NAMALWA (cell line): Measurements from ENCODE around the gene RNF26.
A peak's percentile ranks its signal among the peaks of the same experiment; 100 is the strongest.
"Not testable (repeated sequence)": the region's sequence is repeated elsewhere in the genome, so short reads cannot be mapped to it uniquely, and the experiment has no call there.

ENCODE experiments used
- DNase-seq: peaks from one replicate; pipeline ENCODE4 v3.0.0-alpha.2; 2015; ENCODE audit warnings: low spot score

RNF26 gene

GRCh38 chr11:119371778-119372182 lies 37.5 kb downstream of the RNF26 start:
- DNase-seq: peak; percentile 46

GRCh38 chr11:119372260-119373058 lies 38.1 kb downstream of the RNF26 start:
- DNase-seq: no peak

GRCh38 chr11:119373059-119373920 lies 39.0 kb downstream of the RNF26 start:
- peak; percentile 2 for DNase-seq

GRCh38 chr11:119373921-119374631 lies 39.7 kb downstream of the RNF26 start:
- peak; percentile 62 for DNase-seq

- DNase-seq: no peak
Observed at GRCh38 chr11:119374632-119375336, 40.5 kb downstream of the RNF26 start.

GRCh38 chr11:119375337-119376196 lies 41.2 kb downstream of the RNF26 start:
- DNase-seq: no peak

- DNase-seq: peak; percentile 43
Observed at GRCh38 chr11:119376197-119376847, 42.0 kb downstream of the RNF26 start.

- DNase-seq: no peak
Observed at GRCh38 chr11:119377112-119377901, 43.0 kb downstream of the RNF26 start.

GRCh38 chr11:119377961-119378667 lies 43.8 kb downstream of the RNF26 start:
- no peak for DNase-seq

GRCh38 chr11:119378851-119379465 lies 44.6 kb downstream of the RNF26 start:
- DNase-seq: no peak

- no peak for DNase-seq
Observed at GRCh38 chr11:119380160-119380826, 46.0 kb downstream of the RNF26 start.

- DNase-seq: no peak
Observed at GRCh38 chr11:119380827-119381180, 46.5 kb downstream of the RNF26 start.

- peak; percentile 97 for DNase-seq
Observed at GRCh38 chr11:119381181-119381988, 47.1 kb downstream of the RNF26 start, which contains the start of gene USP2. Gene USP2 (minus strand): TSS chr11:119381690. CDS start chr11:119373480, 8,210 bp downstream.

GRCh38 chr11:119382101-119382500 lies 47.8 kb downstream of the RNF26 start:
- DNase-seq: peak; percentile 25

GRCh38 chr11:119382513-119382912 lies 48.2 kb downstream of the RNF26 start:
- DNase-seq: not testable (repeated sequence)

- DNase-seq: no peak
Observed at GRCh38 chr11:119384332-119384731, 50.0 kb downstream of the RNF26 start.
